Osteoblast (primary cell): ENCODE measurements around the gene DAAM2. TPM values are rescaled to one million over a fixed set of nuclear protein-coding genes. Genes with fewer than 3 reads are reported as not detected.

Experiments used
- DNase-seq: peaks from one replicate; pipeline ENCODE4 v3.0.0; 2011; ENCODE audit warnings: low spot score, mixed read lengths; ENCODE audit not compliant: insufficient read length; ENCODE audit errors: missing footprints
- H2AFZ ChIP-seq: 2 replicates; pipeline ENCODE4 v1.6.0; 2011; ENCODE audit warnings: mild to moderate bottlenecking, low read length
- H3K27ac ChIP-seq: 2 replicates; pipeline ENCODE4 v1.5.1; 2011; ENCODE audit warnings: mild to moderate bottlenecking, low read depth, low read length, moderate library complexity
- H3K27me3 ChIP-seq: 2 replicates; pipeline ENCODE4 v1.6.0; 2012; ENCODE audit warnings: mild to moderate bottlenecking, control low read depth, inconsistent platforms, low read length, moderate library complexity; ENCODE audit not compliant: insufficient read depth
- H3K36me3 ChIP-seq: 2 replicates; pipeline ENCODE4 v1.5.1; 2011; ENCODE audit warnings: mild to moderate bottlenecking, low read length, control low read depth, moderate library complexity; ENCODE audit not compliant: insufficient read depth
- H3K4me1 ChIP-seq: 2 replicates; pipeline ENCODE4 v1.5.1; 2011; ENCODE audit warnings: mild to moderate bottlenecking, low read length, control low read depth, moderate library complexity; ENCODE audit not compliant: insufficient read depth
- H3K4me2 ChIP-seq: 2 replicates; pipeline ENCODE4 v1.6.0; 2011; ENCODE audit warnings: mild to moderate bottlenecking, low read length; ENCODE audit not compliant: insufficient read depth
- H3K4me3 ChIP-seq: fragments of 200-600 bp; sonication (generic); 3 replicates; pipeline ENCODE4 v1.5.1; 2012; ENCODE audit warnings: mild to moderate bottlenecking, low read length, inconsistent platforms; ENCODE audit not compliant: insufficient read depth
- H3K79me2 ChIP-seq: 2 replicates; pipeline ENCODE4 v1.6.0; 2012; ENCODE audit warnings: mild to moderate bottlenecking, low read length, control low read depth, inconsistent platforms; ENCODE audit not compliant: insufficient read depth
- H3K9me3 ChIP-seq: 2 replicates; pipeline ENCODE4 v1.5.1; 2011; ENCODE audit warnings: low read depth, low read length, control low read depth
- H4K20me1 ChIP-seq: 2 replicates; pipeline ENCODE4 v1.6.0; 2012; ENCODE audit warnings: mild to moderate bottlenecking, low read length, control low read depth; ENCODE audit not compliant: insufficient read depth
- CTCF ChIP-seq: IDR thresholded peaks from 2 replicates; pipeline ENCODE4 v1.5.1; 2011; ENCODE audit warnings: mild to moderate bottlenecking, low read depth, low read length, moderate library complexity; ENCODE audit errors: extremely low read depth
- total RNA-seq: library from RNA; depleted of rRNA; stranded (reverse); fragments of >200 nt; gene quantifications from 2 replicates; pipeline ENCODE4 v1.2.3, GENCODE V29; 2012

The DAAM2 gene
- total RNA-seq, 1 donor, result 29.0 TPM

GRCh38 chr6:39861663-39862062 lies 69.5 kb downstream of the DAAM2 start:
- no peaks in the 10 kb centered on the region for H3K79me2 ChIP-seq

GRCh38 chr6:39865011-39865888 lies 73.1 kb downstream of the DAAM2 start:
- DNase-seq, result peak; percentile 94
- Histone ChIP-seq H3K27ac (no peak overlapping the region), H3K4me1 (no peaks in the 10 kb centered on the region), H3K9me3 (no peaks in the 10 kb centered on the region), H3K4me3 (no peak overlapping the region), H3K36me3 (peaks cover 42% of the 10 kb centered on the region), H3K27me3 (no peaks in the 10 kb centered on the region), H3K79me2 (no peaks in the 10 kb centered on the region), H2AFZ (peak overlapping the region; percentile 64), H4K20me1 (no peaks in the 10 kb centered on the region), H3K4me2 (no peak overlapping the region)
- TF ChIP-seq CTCF, result peak; percentile 86

More at GRCh38 chr6:39861663-39862062, 69.5 kb downstream of the DAAM2 start:
- no peak for DNase-seq
- no peaks in the 10 kb centered on the region for H3K9me3 ChIP-seq
- no peak overlapping the region for H3K4me3 ChIP-seq
- H4K20me1 ChIP-seq, result no peaks in the 10 kb centered on the region
- no peaks in the 10 kb centered on the region for H3K27me3 ChIP-seq
- peaks cover 32% of the 10 kb centered on the region for H3K36me3 ChIP-seq
- no peak overlapping the region for H2AFZ ChIP-seq
- no peak overlapping the region for H3K4me2 ChIP-seq
- H3K27ac ChIP-seq, result no peak overlapping the region
- no peaks in the 10 kb centered on the region for H3K4me1 ChIP-seq
- TF ChIP-seq CTCF, result no peak

GRCh38 chr6:39867592-39867991 lies 75.4 kb downstream of the DAAM2 start:
- Histone ChIP-seq H3K27ac (no peak overlapping the region), H2AFZ (no peak overlapping the region), H3K4me2 (no peak overlapping the region), H4K20me1 (no peaks in the 10 kb centered on the region), H3K36me3 (peaks cover 51% of the 10 kb centered on the region), H3K4me1 (no peaks in the 10 kb centered on the region), H3K79me2 (no peaks in the 10 kb centered on the region), H3K27me3 (no peaks in the 10 kb centered on the region), H3K4me3 (no peak overlapping the region), H3K9me3 (no peaks in the 10 kb centered on the region)
- DNase-seq, result no peak
- TF ChIP-seq CTCF, result no peak

GRCh38 chr6:39870950-39871349 lies 78.8 kb downstream of the DAAM2 start:
- Histone ChIP-seq H3K4me3 (no peak overlapping the region), H3K36me3 (peaks cover 70% of the 10 kb centered on the region), H3K27me3 (no peaks in the 10 kb centered on the region), H3K9me3 (no peaks in the 10 kb centered on the region), H3K79me2 (no peaks in the 10 kb centered on the region), H2AFZ (no peak overlapping the region), H3K4me2 (no peak overlapping the region), H4K20me1 (no peaks in the 10 kb centered on the region), H3K27ac (no peak overlapping the region), H3K4me1 (no peaks in the 10 kb centered on the region)
- TF ChIP-seq CTCF, result peak; percentile 37
- DNase-seq, result no peak
